PC-3 (cell line): ENCODE results near the gene ANG. TPM values are rescaled to one million over a fixed set of nuclear protein-coding genes. Genes with fewer than 3 reads are reported as not detected.
"Not testable (repeated sequence)": the region's sequence is repeated elsewhere in the genome, so short reads cannot be mapped to it uniquely, and the experiment has no call there.

ENCODE experiments used
- ATAC-seq: fragments of 200-7000 bp; cut with Tn5 transposase; 2 replicates; pipeline ENCODE4 v1.9.1; 2020; ENCODE audit warnings: mild to moderate bottlenecking, moderate library complexity
- BruUV-seq: library from RNA; stranded (reverse); fragments of 400-500 nt; replicated peaks from 2 replicates; lab custom pipeline; 2021; lab: Mats Ljungman, UMichigan
- CTCF ChIA-PET: fragments of 300-600 bp; sonication (Branson Sonifier 250); formaldehyde crosslinking; loops from one replicate; lab custom pipeline; 2022; ENCODE audit warnings: antibody characterized with exemption; lab: Charles Lee
- POLR2A ChIA-PET: fragments of 300-600 bp; sonication (Branson Sonifier 250); formaldehyde crosslinking; loops from one replicate; lab custom pipeline; 2022; ENCODE audit warnings: antibody characterized with exemption; ENCODE audit not compliant: unreplicated experiment; lab: Charles Lee
- DNase-seq: peaks from one replicate; pipeline ENCODE4 v3.0.0-alpha.2; 2015
- H2AFZ ChIP-seq: fragments of 300-600 bp; sonication (generic); 2 replicates; pipeline ENCODE4 v1.6.0; 2016; ENCODE audit warnings: antibody characterized with exemption, low read length
- H3F3A ChIP-seq: fragments of 300-600 bp; sonication (generic); one replicate; pipeline ENCODE4 v1.6.0; 2017; ENCODE audit warnings: antibody characterized with exemption, low read length, control low read depth, mild to moderate bottlenecking; ENCODE audit not compliant: unreplicated experiment
- H3K27ac ChIP-seq: fragments of 300-600 bp; sonication (generic); 2 replicates; pipeline ENCODE4 v1.5.1; 2016; ENCODE audit warnings: mild to moderate bottlenecking, low read length
- H3K27me3 ChIP-seq: fragments of 300-600 bp; sonication (generic); 2 replicates; pipeline ENCODE4 v1.6.1; 2016; ENCODE audit warnings: low read length, mixed read lengths
- H3K36me3 ChIP-seq: fragments of 300-600 bp; sonication (generic); 2 replicates; pipeline ENCODE4 v1.6.1; 2016; ENCODE audit warnings: low read depth, mixed run types, low read length, mixed read lengths
- H3K4me1 ChIP-seq: fragments of 300-600 bp; sonication (generic); 2 replicates; pipeline ENCODE4 v1.5.1; 2016; ENCODE audit warnings: low read length; ENCODE audit not compliant: insufficient read depth
- H3K4me2 ChIP-seq: fragments of 300-600 bp; sonication (generic); 2 replicates; pipeline ENCODE4 v1.6.0; 2016; ENCODE audit warnings: low read length
- H3K4me3 ChIP-seq: fragments of 300-600 bp; sonication (generic); 2 replicates; pipeline ENCODE4 v1.5.1; 2016; ENCODE audit warnings: mild to moderate bottlenecking, low read length, mixed read lengths
- H3K79me2 ChIP-seq: fragments of 300-600 bp; sonication (generic); 2 replicates; pipeline ENCODE4 v1.6.1; 2017; ENCODE audit warnings: low read length, mixed read lengths
- H3K9ac ChIP-seq: fragments of 300-600 bp; sonication (generic); 2 replicates; pipeline ENCODE4 v1.6.0; 2016; ENCODE audit warnings: mild to moderate bottlenecking, low read length
- H3K9me2 ChIP-seq: fragments of 300-600 bp; sonication (generic); replicated peaks from 2 replicates; pipeline ENCODE4 v1.6.1; 2016; ENCODE audit warnings: mixed run types, low read length, mixed read lengths
- H3K9me3 ChIP-seq: fragments of 300-600 bp; sonication (generic); 2 replicates; pipeline ENCODE4 v1.6.1; 2016; ENCODE audit warnings: low read length, mixed read lengths
- H4K20me1 ChIP-seq: fragments of 300-600 bp; sonication (generic); 2 replicates; pipeline ENCODE4 v1.6.1; 2016; ENCODE audit warnings: low read length, mixed read lengths
- EZH2 ChIP-seq: fragments of 300-600 bp; sonication (generic); IDR thresholded peaks from one replicate; pipeline ENCODE4 v1.6.1; 2017; ENCODE audit warnings: antibody characterized with exemption, mild to moderate bottlenecking, low read length; ENCODE audit not compliant: unreplicated experiment
- EZH2phosphoT487 ChIP-seq: fragments of 300-600 bp; sonication (generic); IDR thresholded peaks from 2 replicates; pipeline ENCODE4 v1.6.1; 2018; ENCODE audit warnings: mild to moderate bottlenecking, antibody characterized with exemption, low read length, borderline replicate concordance
- intact Hi-C: fragments of 100-400 bp; cut with micrococcal nuclease; formaldehyde crosslinking; loops from 2 replicates; pipeline ENCODE4 v1.9.0; 2023
- total RNA-seq: library from RNA; depleted of rRNA; stranded (reverse); fragments of >200 nt; gene quantifications from 2 replicates; pipeline ENCODE4 v1.2.3, GENCODE V29; 2014
- TF ChIP-seq, protein P1 (sequence below): fragments of 300-600 bp; sonication (generic); conservative IDR thresholded peaks from 2 replicates; pipeline ENCODE4 v1.5.1; 2017; ENCODE audit warnings: antibody characterized with exemption, low read depth, mild to moderate bottlenecking, low read length

Gene ANG
- total RNA-seq, 1 experiment from 2014 or later, result 4.8 TPM

DNA sequence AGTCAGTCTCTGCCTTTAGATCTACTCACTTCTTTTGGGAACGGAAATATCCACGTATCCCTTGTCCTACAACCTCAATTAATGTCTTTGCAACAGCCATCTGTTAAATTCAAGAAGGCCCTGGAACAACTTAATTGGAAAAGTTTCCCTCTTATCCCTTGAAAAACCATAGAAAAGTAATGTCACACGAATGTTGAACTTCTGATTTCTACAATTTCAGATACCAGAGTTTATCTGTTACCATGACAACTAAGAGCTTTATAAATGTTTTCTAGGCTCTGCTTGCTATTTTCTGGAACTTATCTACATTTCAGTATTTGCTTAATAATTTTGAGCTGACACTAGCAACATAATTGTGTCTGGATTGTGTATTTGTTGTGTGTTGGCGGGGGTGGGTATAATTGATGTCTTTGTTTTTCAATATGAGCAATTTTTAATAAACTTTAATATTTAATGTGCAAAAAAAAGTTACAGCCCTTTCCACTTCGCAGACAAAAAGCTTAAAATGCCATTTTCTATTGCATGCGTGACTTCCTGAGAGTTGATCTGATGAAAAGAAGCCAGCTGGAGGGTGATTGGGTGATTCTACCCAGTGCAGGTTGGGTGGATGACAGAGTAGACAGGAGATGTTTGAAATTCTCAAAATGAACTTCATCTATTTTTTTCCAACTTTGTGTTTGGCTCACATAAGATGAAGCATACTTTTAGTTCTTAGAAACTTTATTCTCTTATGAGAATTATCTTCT is 45.3 kb downstream of the ANG start:
- H3K4me3 ChIP-seq, result no peak overlapping the region
- ATAC-seq (no peak), DNase-seq (no peak)
- ChIA-PET CTCF (interaction anchor here (0.5 to 0.7 kb wide), 2 partner anchors 11 to 124 kb away, joined by 3 read pairs; no protein-coding TSS in a partner anchor), POLR2A (no interaction called here)
- H3K79me2 ChIP-seq, result no peaks in the 10 kb centered on the region
- no peaks in the 10 kb centered on the region for H3K4me1 ChIP-seq
- no peak for TF ChIP-seq EZH2phosphoT487
- H3K36me3 ChIP-seq, result no peaks in the 10 kb centered on the region
- no peak overlapping the region for H2AFZ ChIP-seq
- no peaks in the 10 kb centered on the region for H3K9me3 ChIP-seq
- H3K27me3 ChIP-seq, result peaks cover 76% of the 10 kb centered on the region
- no peaks in the 10 kb centered on the region for H3K9me2 ChIP-seq
- no peak overlapping the region for H3K4me2 ChIP-seq
- intact Hi-C loops, result no loop called here
- no TSS peak for BruUV-seq
- H3F3A ChIP-seq, result no peaks in the 10 kb centered on the region
- H3K9ac ChIP-seq, result no peak overlapping the region
- no peak overlapping the region for H3K27ac ChIP-seq
- H4K20me1 ChIP-seq, result no peaks in the 10 kb centered on the region

GRCh38 chr14:20734430-20734806 is 45.9 kb downstream of the ANG start:
- no peaks in the 10 kb centered on the region for H3K4me1 ChIP-seq
- no peaks in the 10 kb centered on the region for H3K9me2 ChIP-seq
- no peak overlapping the region for H3K9ac ChIP-seq
- no peak overlapping the region for H3K4me3 ChIP-seq
- CTCF ChIA-PET, result interaction anchor here (0.5 to 0.7 kb wide), 2 partner anchors 10 to 124 kb away, joined by 3 read pairs; no protein-coding TSS in a partner anchor
- no peaks in the 10 kb centered on the region for H3K36me3 ChIP-seq
- peaks cover 75% of the 10 kb centered on the region for H3K27me3 ChIP-seq
- H4K20me1 ChIP-seq, result no peaks in the 10 kb centered on the region
- no TSS peak for BruUV-seq
- no peaks in the 10 kb centered on the region for H3F3A ChIP-seq
- POLR2A ChIA-PET, result no interaction called here
- ATAC-seq (no peak), DNase-seq (no peak)
- H3K9me3 ChIP-seq, result no peaks in the 10 kb centered on the region
- H2AFZ ChIP-seq, result no peak overlapping the region
- no peak overlapping the region for H3K27ac ChIP-seq
- no peak overlapping the region for H3K4me2 ChIP-seq
- no peaks in the 10 kb centered on the region for H3K79me2 ChIP-seq
- intact Hi-C loops, result no loop called here
- TF ChIP-seq, protein P1, sequence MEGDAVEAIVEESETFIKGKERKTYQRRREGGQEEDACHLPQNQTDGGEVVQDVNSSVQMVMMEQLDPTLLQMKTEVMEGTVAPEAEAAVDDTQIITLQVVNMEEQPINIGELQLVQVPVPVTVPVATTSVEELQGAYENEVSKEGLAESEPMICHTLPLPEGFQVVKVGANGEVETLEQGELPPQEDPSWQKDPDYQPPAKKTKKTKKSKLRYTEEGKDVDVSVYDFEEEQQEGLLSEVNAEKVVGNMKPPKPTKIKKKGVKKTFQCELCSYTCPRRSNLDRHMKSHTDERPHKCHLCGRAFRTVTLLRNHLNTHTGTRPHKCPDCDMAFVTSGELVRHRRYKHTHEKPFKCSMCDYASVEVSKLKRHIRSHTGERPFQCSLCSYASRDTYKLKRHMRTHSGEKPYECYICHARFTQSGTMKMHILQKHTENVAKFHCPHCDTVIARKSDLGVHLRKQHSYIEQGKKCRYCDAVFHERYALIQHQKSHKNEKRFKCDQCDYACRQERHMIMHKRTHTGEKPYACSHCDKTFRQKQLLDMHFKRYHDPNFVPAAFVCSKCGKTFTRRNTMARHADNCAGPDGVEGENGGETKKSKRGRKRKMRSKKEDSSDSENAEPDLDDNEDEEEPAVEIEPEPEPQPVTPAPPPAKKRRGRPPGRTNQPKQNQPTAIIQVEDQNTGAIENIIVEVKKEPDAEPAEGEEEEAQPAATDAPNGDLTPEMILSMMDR, result no peak
- TF ChIP-seq EZH2 (no peak), EZH2phosphoT487 (no peak)

DNA sequence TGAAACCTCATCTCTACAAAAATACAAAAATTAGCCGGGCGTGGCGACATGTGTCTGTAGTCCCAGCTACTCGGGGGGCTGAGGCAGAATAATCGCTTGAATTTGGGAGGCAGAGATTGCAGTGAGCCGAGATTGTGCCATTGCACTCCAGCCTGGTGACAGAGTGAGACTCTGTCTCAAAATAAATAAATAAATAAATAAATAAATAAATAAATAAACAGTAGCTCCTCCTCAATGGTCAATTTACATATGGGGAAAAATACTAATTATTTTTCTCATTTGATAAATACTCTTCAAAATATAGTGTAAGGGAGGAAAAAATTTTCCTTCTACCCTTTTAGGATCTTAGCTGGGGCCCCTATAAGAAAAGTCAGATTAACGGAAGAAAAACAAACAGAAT is 49.7 kb downstream of the ANG start:
- H3F3A ChIP-seq, CTCF ChIA-PET, H3K4me2 ChIP-seq, H3K79me2 ChIP-seq, H3K9ac ChIP-seq, BruUV-seq, H4K20me1 ChIP-seq, H3K36me3 ChIP-seq, POLR2A ChIA-PET, DNase-seq, H3K9me3 ChIP-seq, H3K27ac ChIP-seq, H3K4me3 ChIP-seq, H3K4me1 ChIP-seq, H2AFZ ChIP-seq, intact Hi-C loops, ATAC-seq, H3K9me2 ChIP-seq: not testable (repeated sequence)
- H3K27me3 ChIP-seq, result peaks cover 68% of the 10 kb centered on the region
